Endothelial cell of coronary artery (primary cell): ENCODE measurements around the gene CABP1. TPM values are rescaled to one million over a fixed set of nuclear protein-coding genes. Genes with fewer than 3 reads are reported as not detected.

Experiments
- total RNA-seq: library from RNA; depleted of rRNA; stranded (reverse); fragments of >200 nt; gene quantifications from 2 replicates; pipeline ENCODE4 v1.2.3, GENCODE V29; 2014

The CABP1 gene
- 0.09 and 0.19 TPM in 2 replicates for total RNA-seq

GRCh38 chr12:120639771-120640721 lies at the start of gene CABP1:
TSS of gene CABP1 (plus strand) at chr12:120640626. CDS start at chr12:120640686, 60 bp downstream.

GRCh38 chr12:120686690-120687577 lies 46.5 kb downstream of the CABP1 start, which contains the start of gene MLEC:
TSS of gene MLEC (plus strand) at chr12:120687149. CDS start at chr12:120687297, 148 bp downstream.

GRCh38 chr12:120710031-120710804 lies 69.8 kb downstream of the CABP1 start, which contains the start of gene UNC119B:
TSS of gene UNC119B (plus strand) at chr12:120710458. CDS start at chr12:120710475, 17 bp downstream.

Other genes starting within 250 kb of the CABP1 start
- 523 and 539 TPM in 2 replicates for gene COX6A1, start 202.5 kb upstream of the CABP1 start, total RNA-seq
- 30.2 and 48.4 TPM in 2 replicates for gene TRIAP1, start 194.2 kb upstream of the CABP1 start, total RNA-seq
- gene GATC, start 194.2 kb upstream of the CABP1 start, total RNA-seq: 14.4 and 18.1 TPM in 2 replicates
- 233 and 273 TPM in 2 replicates for gene SRSF9, start 170.9 kb upstream of the CABP1 start, total RNA-seq
- gene DYNLL1, start 144.5 kb upstream of the CABP1 start, total RNA-seq: 314 and 337 TPM in 2 replicates
- 30.4 and 32.0 TPM in 2 replicates for gene COQ5, start 111.5 kb upstream of the CABP1 start, total RNA-seq
- gene RNF10, start 106.3 kb upstream of the CABP1 start, total RNA-seq: 128 and 163 TPM in 2 replicates
- gene POP5, start 59.2 kb upstream of the CABP1 start, total RNA-seq: 26.4 and 45.3 TPM in 2 replicates
- 69.6 and 95.5 TPM in 2 replicates for gene MLEC, start 46.5 kb downstream of the CABP1 start, total RNA-seq
- 22.3 and 24.8 TPM in 2 replicates for gene UNC119B, start 69.8 kb downstream of the CABP1 start, total RNA-seq
- gene ACADS, start 85.2 kb downstream of the CABP1 start, total RNA-seq: 8.2 and 10.4 TPM in 2 replicates